Measurements from ENCODE around the gene DRD1.

DRD1 gene

DNA sequence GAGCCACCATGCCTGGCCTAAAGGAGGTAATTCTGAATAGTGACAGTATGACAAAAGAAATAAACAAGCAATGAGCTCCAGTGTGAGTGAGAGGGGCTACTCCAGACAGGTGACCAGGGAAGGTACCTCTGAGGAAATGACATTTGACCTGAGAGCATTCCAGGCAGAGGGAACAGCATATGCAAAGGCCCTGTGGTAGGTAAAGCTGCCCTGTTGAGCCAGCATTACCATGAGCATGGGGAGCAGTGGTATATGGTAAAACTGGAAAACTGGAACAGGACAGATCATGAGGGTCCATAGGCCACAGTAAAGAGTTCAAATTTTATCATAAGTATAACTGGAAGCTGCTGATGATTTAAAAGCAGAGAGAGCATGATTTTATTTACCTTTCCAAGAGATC is 28.4 kb upstream of the DRD1 start:
- ATAC-seq = no peak
- TF ChIP-seq ZFP3 (CRISPR knock-in tag; IDR thresholded peaks at IDR 0.05) (no peak), ZNF8 (CRISPR knock-in tag; IDR thresholded peaks at IDR 0.05) (no peak), RARB (CRISPR knock-in tag; IDR thresholded peaks at IDR 0.05) (no peak), PPARA (CRISPR knock-in tag; IDR thresholded peaks at IDR 0.05; ENCODE audit: borderline replicate concordance) (no peak), ARNTL (CRISPR knock-in tag; IDR thresholded peaks at IDR 0.05; ENCODE audit: borderline replicate concordance, low read depth) (no peak), BACH2 (CRISPR knock-in tag; IDR thresholded peaks at IDR 0.05; ENCODE audit: borderline replicate concordance) (no peak), TOX (CRISPR knock-in tag; IDR thresholded peaks at IDR 0.05; ENCODE audit: borderline replicate concordance) (no peak), CSDC2 (CRISPR knock-in tag; IDR thresholded peaks at IDR 0.05) (no peak), ZNF565 (CRISPR knock-in tag; conservative IDR thresholded peaks at IDR 0.05; ENCODE audit: low read depth) (no peak), SNAI2 (CRISPR knock-in tag; IDR thresholded peaks at IDR 0.05) (no peak), GLIS3 (CRISPR knock-in tag; IDR thresholded peaks at IDR 0.05) (no peak), ZC3H10 (CRISPR knock-in tag; IDR thresholded peaks at IDR 0.05) (no peak), TCF4 (CRISPR knock-in tag; IDR thresholded peaks at IDR 0.05; ENCODE audit: borderline replicate concordance) (no peak), OSR1 (CRISPR knock-in tag; IDR thresholded peaks at IDR 0.05) (no peak), ZNF70 (CRISPR knock-in tag; IDR thresholded peaks at IDR 0.05) (no peak), ZFP30 (CRISPR knock-in tag; IDR thresholded peaks at IDR 0.05) (no peak)
- TF ChIP-seq, protein P1, sequence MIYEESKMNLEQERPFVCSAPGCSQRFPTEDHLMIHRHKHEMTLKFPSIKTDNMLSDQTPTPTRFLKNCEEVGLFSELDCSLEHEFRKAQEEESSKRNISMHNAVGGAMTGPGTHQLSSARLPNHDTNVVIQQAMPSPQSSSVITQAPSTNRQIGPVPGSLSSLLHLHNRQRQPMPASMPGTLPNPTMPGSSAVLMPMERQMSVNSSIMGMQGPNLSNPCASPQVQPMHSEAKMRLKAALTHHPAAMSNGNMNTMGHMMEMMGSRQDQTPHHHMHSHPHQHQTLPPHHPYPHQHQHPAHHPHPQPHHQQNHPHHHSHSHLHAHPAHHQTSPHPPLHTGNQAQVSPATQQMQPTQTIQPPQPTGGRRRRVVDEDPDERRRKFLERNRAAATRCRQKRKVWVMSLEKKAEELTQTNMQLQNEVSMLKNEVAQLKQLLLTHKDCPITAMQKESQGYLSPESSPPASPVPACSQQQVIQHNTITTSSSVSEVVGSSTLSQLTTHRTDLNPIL (CRISPR knock-in tag; IDR thresholded peaks at IDR 0.05; ENCODE audit: low read depth) = no peak
- TF ChIP-seq, protein P2, sequence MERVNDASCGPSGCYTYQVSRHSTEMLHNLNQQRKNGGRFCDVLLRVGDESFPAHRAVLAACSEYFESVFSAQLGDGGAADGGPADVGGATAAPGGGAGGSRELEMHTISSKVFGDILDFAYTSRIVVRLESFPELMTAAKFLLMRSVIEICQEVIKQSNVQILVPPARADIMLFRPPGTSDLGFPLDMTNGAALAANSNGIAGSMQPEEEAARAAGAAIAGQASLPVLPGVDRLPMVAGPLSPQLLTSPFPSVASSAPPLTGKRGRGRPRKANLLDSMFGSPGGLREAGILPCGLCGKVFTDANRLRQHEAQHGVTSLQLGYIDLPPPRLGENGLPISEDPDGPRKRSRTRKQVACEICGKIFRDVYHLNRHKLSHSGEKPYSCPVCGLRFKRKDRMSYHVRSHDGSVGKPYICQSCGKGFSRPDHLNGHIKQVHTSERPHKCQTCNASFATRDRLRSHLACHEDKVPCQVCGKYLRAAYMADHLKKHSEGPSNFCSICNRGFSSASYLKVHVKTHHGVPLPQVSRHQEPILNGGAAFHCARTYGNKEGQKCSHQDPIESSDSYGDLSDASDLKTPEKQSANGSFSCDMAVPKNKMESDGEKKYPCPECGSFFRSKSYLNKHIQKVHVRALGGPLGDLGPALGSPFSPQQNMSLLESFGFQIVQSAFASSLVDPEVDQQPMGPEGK (CRISPR knock-in tag; IDR thresholded peaks at IDR 0.05; ENCODE audit: borderline replicate concordance) = no peak
- TF ChIP-seq, protein P3, sequence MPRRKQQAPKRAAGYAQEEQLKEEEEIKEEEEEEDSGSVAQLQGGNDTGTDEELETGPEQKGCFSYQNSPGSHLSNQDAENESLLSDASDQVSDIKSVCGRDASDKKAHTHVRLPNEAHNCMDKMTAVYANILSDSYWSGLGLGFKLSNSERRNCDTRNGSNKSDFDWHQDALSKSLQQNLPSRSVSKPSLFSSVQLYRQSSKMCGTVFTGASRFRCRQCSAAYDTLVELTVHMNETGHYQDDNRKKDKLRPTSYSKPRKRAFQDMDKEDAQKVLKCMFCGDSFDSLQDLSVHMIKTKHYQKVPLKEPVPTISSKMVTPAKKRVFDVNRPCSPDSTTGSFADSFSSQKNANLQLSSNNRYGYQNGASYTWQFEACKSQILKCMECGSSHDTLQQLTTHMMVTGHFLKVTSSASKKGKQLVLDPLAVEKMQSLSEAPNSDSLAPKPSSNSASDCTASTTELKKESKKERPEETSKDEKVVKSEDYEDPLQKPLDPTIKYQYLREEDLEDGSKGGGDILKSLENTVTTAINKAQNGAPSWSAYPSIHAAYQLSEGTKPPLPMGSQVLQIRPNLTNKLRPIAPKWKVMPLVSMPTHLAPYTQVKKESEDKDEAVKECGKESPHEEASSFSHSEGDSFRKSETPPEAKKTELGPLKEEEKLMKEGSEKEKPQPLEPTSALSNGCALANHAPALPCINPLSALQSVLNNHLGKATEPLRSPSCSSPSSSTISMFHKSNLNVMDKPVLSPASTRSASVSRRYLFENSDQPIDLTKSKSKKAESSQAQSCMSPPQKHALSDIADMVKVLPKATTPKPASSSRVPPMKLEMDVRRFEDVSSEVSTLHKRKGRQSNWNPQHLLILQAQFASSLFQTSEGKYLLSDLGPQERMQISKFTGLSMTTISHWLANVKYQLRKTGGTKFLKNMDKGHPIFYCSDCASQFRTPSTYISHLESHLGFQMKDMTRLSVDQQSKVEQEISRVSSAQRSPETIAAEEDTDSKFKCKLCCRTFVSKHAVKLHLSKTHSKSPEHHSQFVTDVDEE (CRISPR knock-in tag; IDR thresholded peaks at IDR 0.05) = no peak
- TF ChIP-seq, protein P4, sequence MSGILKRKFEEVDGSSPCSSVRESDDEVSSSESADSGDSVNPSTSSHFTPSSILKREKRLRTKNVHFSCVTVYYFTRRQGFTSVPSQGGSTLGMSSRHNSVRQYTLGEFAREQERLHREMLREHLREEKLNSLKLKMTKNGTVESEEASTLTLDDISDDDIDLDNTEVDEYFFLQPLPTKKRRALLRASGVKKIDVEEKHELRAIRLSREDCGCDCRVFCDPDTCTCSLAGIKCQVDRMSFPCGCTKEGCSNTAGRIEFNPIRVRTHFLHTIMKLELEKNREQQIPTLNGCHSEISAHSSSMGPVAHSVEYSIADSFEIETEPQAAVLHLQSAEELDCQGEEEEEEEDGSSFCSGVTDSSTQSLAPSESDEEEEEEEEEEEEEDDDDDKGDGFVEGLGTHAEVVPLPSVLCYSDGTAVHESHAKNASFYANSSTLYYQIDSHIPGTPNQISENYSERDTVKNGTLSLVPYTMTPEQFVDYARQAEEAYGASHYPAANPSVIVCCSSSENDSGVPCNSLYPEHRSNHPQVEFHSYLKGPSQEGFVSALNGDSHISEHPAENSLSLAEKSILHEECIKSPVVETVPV (CRISPR knock-in tag; IDR thresholded peaks at IDR 0.05) = no peak

DNA sequence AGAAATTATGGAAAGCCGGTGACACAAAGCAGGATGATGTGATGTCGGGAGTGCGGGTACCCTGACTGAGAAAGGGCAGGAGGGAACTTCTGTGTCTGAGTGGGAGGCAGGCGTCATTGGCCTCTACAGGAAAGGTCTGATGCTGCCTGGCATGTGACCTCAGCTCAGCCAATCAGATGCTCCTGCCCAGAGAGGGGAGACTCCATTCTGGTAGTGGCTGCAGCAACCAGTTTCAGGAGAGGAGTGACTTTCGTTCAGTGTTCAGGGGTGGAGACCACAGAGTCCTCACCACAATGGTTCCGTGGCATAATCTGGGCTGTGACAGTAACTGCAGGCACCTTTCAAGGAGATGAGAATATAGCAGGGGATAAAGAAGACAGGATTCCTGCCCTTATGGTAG is 27.6 kb upstream of the DRD1 start:
- no peak for TF ChIP-seq OSR1 (CRISPR knock-in tag; IDR thresholded peaks at IDR 0.05)
- TF ChIP-seq, protein P3 (CRISPR knock-in tag; IDR thresholded peaks at IDR 0.05) = no peak
- no peak for TF ChIP-seq ZNF565 (CRISPR knock-in tag; conservative IDR thresholded peaks at IDR 0.05; ENCODE audit: low read depth)
- no peak for TF ChIP-seq CSDC2 (CRISPR knock-in tag; IDR thresholded peaks at IDR 0.05)
- no peak for TF ChIP-seq SNAI2 (CRISPR knock-in tag; IDR thresholded peaks at IDR 0.05)
- TF ChIP-seq TOX (CRISPR knock-in tag; IDR thresholded peaks at IDR 0.05; ENCODE audit: borderline replicate concordance) = no peak
- no peak for ATAC-seq

DNA sequence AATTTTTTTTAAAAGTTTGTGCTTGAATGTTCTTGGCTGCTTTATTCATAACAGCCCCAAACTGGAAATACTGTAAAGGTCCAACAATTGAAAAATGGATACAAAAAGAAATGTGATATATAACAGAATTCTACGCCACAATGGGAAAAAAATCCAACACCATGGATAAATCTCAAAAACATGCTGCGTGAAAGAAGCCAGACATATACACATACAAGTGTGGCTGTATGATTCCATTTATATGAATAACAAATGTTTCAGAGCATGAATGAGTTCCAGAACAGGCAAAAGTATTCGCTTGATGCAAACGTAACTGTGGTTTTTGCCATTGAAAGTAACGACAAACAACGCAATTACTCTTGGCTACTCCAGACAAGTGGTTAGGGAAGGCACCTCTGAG is 27.2 kb upstream of the DRD1 start:
- no peak for ATAC-seq
- no peak for TF ChIP-seq OSR1 (CRISPR knock-in tag; IDR thresholded peaks at IDR 0.05)
- TF ChIP-seq, protein P3 (CRISPR knock-in tag; IDR thresholded peaks at IDR 0.05) = no peak
- TF ChIP-seq ZNF70 (CRISPR knock-in tag; IDR thresholded peaks at IDR 0.05) = no peak
- no peak for TF ChIP-seq SNAI2 (CRISPR knock-in tag; IDR thresholded peaks at IDR 0.05)
- TF ChIP-seq ZC3H10 (CRISPR knock-in tag; IDR thresholded peaks at IDR 0.05) = no peak
- TF ChIP-seq, protein P4 (CRISPR knock-in tag; IDR thresholded peaks at IDR 0.05) = no peak
- TF ChIP-seq ESRRG (CRISPR knock-in tag; IDR thresholded peaks at IDR 0.05) = no peak
- TF ChIP-seq, protein P1 (CRISPR knock-in tag; IDR thresholded peaks at IDR 0.05; ENCODE audit: low read depth) = no peak
